PFSK-1 (cell line): ENCODE results near the gene HS2ST1.

Experiments used
- FOXP2 ChIP-seq: optimal IDR thresholded peaks from 2 replicates; pipeline ENCODE3; 2011; ENCODE audit warnings: borderline replicate concordance, control low read depth, inconsistent platforms; ENCODE audit not compliant: insufficient read depth; ENCODE audit errors: extremely low read length, extremely low read depth
- POLR2AphosphoS5 ChIP-seq: IDR thresholded peaks from 2 replicates; pipeline ENCODE4 v1.6.1; 2012; ENCODE audit warnings: low read depth, mild to moderate bottlenecking, control low read depth, low read length, moderate library complexity
- REST ChIP-seq, 2 experiments: IDR thresholded peaks; 2 replicates each; pipeline versions ENCODE4 v1.6.1 to v1.8.0; 2011 to 2012; ENCODE audit warnings: low read depth in 2 of 2, low read length in 2 of 2, control low read depth in 1 of 2, inconsistent platforms in 1 of 2, mild to moderate bottlenecking in 1 of 2, moderate library complexity in 1 of 2; ENCODE audit not compliant: insufficient read depth in 1 of 2
- SIN3A ChIP-seq: IDR thresholded peaks from 2 replicates; pipeline ENCODE4 v1.6.1; 2012; ENCODE audit warnings: mild to moderate bottlenecking, low read length, moderate library complexity, borderline replicate concordance; ENCODE audit not compliant: insufficient read depth
- TAF1 ChIP-seq: IDR thresholded peaks from 2 replicates; pipeline ENCODE4 v1.6.1; 2012; ENCODE audit warnings: low read length, control low read depth, borderline replicate concordance; ENCODE audit not compliant: insufficient read depth

The HS2ST1 gene

GRCh38 chr1:87062687-87063086 is 148.3 kb downstream of the HS2ST1 start:
- no peak for TF ChIP-seq FOXP2

- TF ChIP-seq FOXP2 (no peak), SIN3A (no peak), REST (IDR thresholded peaks at IDR 0.05; ENCODE audit: insufficient read depth in 1 of 2, low read depth in 2 of 2, low read length in 2 of 2) (no peak), POLR2AphosphoS5 (no peak), TAF1 (no peak)
Measured at GRCh38 chr1:87064309-87064708, 149.9 kb downstream of the HS2ST1 start.

GRCh38 chr1:87064986-87065385 is 150.6 kb downstream of the HS2ST1 start:
- TF ChIP-seq REST (IDR thresholded peaks at IDR 0.05; ENCODE audit: insufficient read depth in 1 of 2, low read depth in 2 of 2, low read length in 2 of 2) (no peak), FOXP2 (no peak)

GRCh38 chr1:87072411-87072810 is 158.0 kb downstream of the HS2ST1 start:
- TF ChIP-seq REST (IDR thresholded peaks at IDR 0.05; ENCODE audit: insufficient read depth in 1 of 2, low read depth in 2 of 2, low read length in 2 of 2) (no peak), FOXP2 (no peak), TAF1 (no peak), POLR2AphosphoS5 (no peak), SIN3A (no peak)

GRCh38 chr1:87072904-87073303 is 158.5 kb downstream of the HS2ST1 start:
- TF ChIP-seq FOXP2, result no peak
- TF ChIP-seq SIN3A, result no peak
- no peak for TF ChIP-seq POLR2AphosphoS5
- TF ChIP-seq REST (IDR thresholded peaks at IDR 0.05; ENCODE audit: insufficient read depth in 1 of 2, low read depth in 2 of 2, low read length in 2 of 2), result no peak
- TF ChIP-seq TAF1, result no peak
